K562 (cell line): ENCODE measurements around the gene ERN1. TPM values are rescaled to one million over a fixed set of nuclear protein-coding genes. Genes with fewer than 3 reads are reported as not detected.

Source experiments
- CREB1 ChIP-seq, 2 experiments: sonication (generic) in 1 of 2; formaldehyde crosslinking in 1 of 2; IDR thresholded peaks; 2 replicates each; pipeline versions ENCODE4 v1.6.1 to v1.8.0; 2012 to 2022; ENCODE audit warnings: inconsistent platforms in 1 of 2, mild to moderate bottlenecking in 1 of 2, missing genetic modification reagents in 1 of 2, moderate library complexity in 1 of 2
- CXXC5 ChIP-seq: fragments of 250-450 bp; sonication (Bioruptor Pico); IDR thresholded peaks from 2 replicates; pipeline ENCODE4 v1.8.0; 2022; ENCODE audit warnings: inconsistent platforms, mild to moderate bottlenecking, moderate library complexity
- EWSR1 ChIP-seq: fragments of 450-650 bp; IDR thresholded peaks from 2 replicates; pipeline ENCODE4 v1.6.1; 2018; ENCODE audit warnings: borderline replicate concordance, mild to moderate bottlenecking, low read depth, moderate library complexity; ENCODE audit not compliant: partially characterized antibody
- FOS ChIP-seq: IDR thresholded peaks from 3 replicates; pipeline ENCODE4 v1.6.1; 2011; ENCODE audit not compliant: insufficient read length; ENCODE audit errors: extremely low read depth
- FOXP4 ChIP-seq: sonication (generic); formaldehyde crosslinking; IDR thresholded peaks from 2 replicates; pipeline ENCODE4 v1.8.0; 2022; ENCODE audit warnings: mild to moderate bottlenecking, missing genetic modification reagents, borderline replicate concordance
- HDAC3 ChIP-seq: fragments of 450-650 bp; IDR thresholded peaks from 2 replicates; pipeline ENCODE4 v1.6.1; 2018; ENCODE audit warnings: borderline replicate concordance, mild to moderate bottlenecking, moderate library complexity; ENCODE audit not compliant: partially characterized antibody
- HSF4 ChIP-seq: fragments of 250-450 bp; sonication (Bioruptor Pico); IDR thresholded peaks from 2 replicates; pipeline ENCODE4 v2.1.2; 2022; ENCODE audit warnings: mild to moderate bottlenecking, moderate library complexity, borderline replicate concordance
- MTA1 ChIP-seq: fragments of 450-650 bp; IDR thresholded peaks from 2 replicates; pipeline ENCODE4 v1.6.1; 2017; ENCODE audit warnings: borderline replicate concordance
- NELFE ChIP-seq: IDR thresholded peaks from 2 replicates; pipeline ENCODE4 v1.6.1; 2011; ENCODE audit warnings: mild to moderate bottlenecking; ENCODE audit not compliant: insufficient read depth, insufficient read length
- NFATC3 ChIP-seq: fragments of 450-650 bp; IDR thresholded peaks from 2 replicates; pipeline ENCODE4 v1.6.1; 2017; ENCODE audit warnings: mild to moderate bottlenecking
- NFRKB ChIP-seq: fragments of 450-650 bp; IDR thresholded peaks from 2 replicates; pipeline ENCODE4 v1.6.1; 2016; ENCODE audit warnings: low read depth
- OTX1 ChIP-seq: fragments of 450-650 bp; formaldehyde crosslinking; IDR thresholded peaks from 2 replicates; pipeline ENCODE4 v1.4.0; 2022; ENCODE audit warnings: mild to moderate bottlenecking
- PYGO2 ChIP-seq: fragments of 450-650 bp; IDR thresholded peaks from 2 replicates; pipeline ENCODE4 v1.6.1; 2016; ENCODE audit warnings: mild to moderate bottlenecking, missing genetic modification characterization, moderate library complexity, missing compliant biosample characterization
- RB1 ChIP-seq: fragments of 450-650 bp; IDR thresholded peaks from 2 replicates; pipeline ENCODE4 v1.6.1; 2017; ENCODE audit warnings: low read depth, mild to moderate bottlenecking
- SMARCA4 ChIP-seq: fragments of 450-650 bp; IDR thresholded peaks from 2 replicates; pipeline ENCODE4 v1.6.1; 2016
- TCF7 ChIP-seq: sonication (generic); IDR thresholded peaks from 2 replicates; pipeline ENCODE4 v1.6.1; 2016; ENCODE audit warnings: antibody characterized with exemption, borderline replicate concordance
- TRIM24 ChIP-seq, 2 experiments: fragments of 450-650 bp; IDR thresholded peaks; 2 replicates each; pipeline ENCODE4 v1.6.1; 2016
- ZNF140 ChIP-seq: fragments of 250-450 bp; sonication (Bioruptor Pico); IDR thresholded peaks from 2 replicates; pipeline ENCODE4 v1.8.0; 2021; ENCODE audit warnings: moderate library complexity, mild to moderate bottlenecking, inconsistent platforms
- ZNF324 ChIP-seq: fragments of 250-450 bp; sonication (Bioruptor Pico); IDR thresholded peaks from 2 replicates; pipeline ENCODE4 v1.4.0; 2020; ENCODE audit warnings: mild to moderate bottlenecking
- ZNF764 ChIP-seq: fragments of 250-450 bp; sonication (Bioruptor Pico); IDR thresholded peaks from 2 replicates; pipeline ENCODE4 v1.4.0; 2020; ENCODE audit warnings: low read depth, mild to moderate bottlenecking, moderate library complexity
- polyA plus RNA-seq, 8 experiments: library from polyadenylated mRNA; depleted of rRNA in 4 of 8; stranded (reverse) in 5 of 8; unstranded in 3 of 8; fragments of >200 nt; fragmentation: Nextera tagmentation in 2 of 8; fragmentation: Illumina TruSeq in 1 of 8; extraction: Ambion mirVana in 2 of 8; extraction: Trizol in 1 of 8; gene quantifications; 2 replicates each; pipeline versions ENCODE4 v1.2.1 to v1.2.3, GENCODE V29; 2011 to 2014; ENCODE audit warnings: inconsistent platforms in 1 of 8, missing spikeins in 1 of 8
- total RNA-seq, 7 experiments: library from RNA; depleted of rRNA in 6 of 7; stranded (reverse); fragments of >200 nt in 6 of 7; fragmentation: Illumina TruSeq in 2 of 7; extraction: Trizol in 2 of 7; gene quantifications; 2 replicates each; pipeline versions ENCODE4 v1.2.1 to v1.2.3, GENCODE V29; 2011 to 2021; ENCODE audit warnings: low replicate concordance in 1 of 7
- TF ChIP-seq, protein P1 (sequence below), 2 experiments: fragments of 150-350 bp in 1 of 2; IDR thresholded peaks; 2 replicates each; pipeline ENCODE4 v1.6.1; 2012 to 2016; ENCODE audit warnings: low read depth in 2 of 2, low read length in 2 of 2, mild to moderate bottlenecking in 1 of 2, moderate library complexity in 1 of 2
- TF ChIP-seq, protein P2 (sequence below): fragments of 250-450 bp; sonication (Bioruptor Pico); IDR thresholded peaks from 2 replicates; pipeline ENCODE4 v1.4.0; 2020; ENCODE audit warnings: borderline replicate concordance

ERN1 gene
- total and polyA plus RNA-seq, 9 of the 15 experiments (the other 6 are each of a cell fraction or from before 2014, with no cell fraction given), result 2.1 to 22.5 (median 7.3) TPM

- TF ChIP-seq FOXP4 (CRISPR knock-in tag) (no peak), ZNF140 (CRISPR knock-in tag) (no peak), NFRKB (peak; percentile 55), CXXC5 (CRISPR knock-in tag) (peak; percentile 89), NFATC3 (no peak), CREB1 (IDR thresholded peaks at IDR 0.05) (no peak), CREB1 (CRISPR knock-in tag; IDR thresholded peaks at IDR 0.05) (no peak; the same call in 1 of the 2 replicates), MTA1 (peak; percentile 32; the same call in 1 of the 2 replicates), HSF4 (CRISPR knock-in tag) (no peak), ZNF764 (no peak), OTX1 (CRISPR knock-in tag) (no peak), RB1 (peak; percentile 42; the same call in 1 of the 2 replicates), ZNF324 (CRISPR knock-in tag) (no peak), EWSR1 (no peak), PYGO2 (tag) (0 out of 2 replicates have a peak, but pooled peaks have one; percentile 56), FOS (no peak), TRIM24 (IDR thresholded peaks at IDR 0.05) (peak in 1 of 2 experiments; percentile 58; a peak in 1 of 4 replicates), HDAC3 (peak; percentile 47), SMARCA4 (peak; percentile 91), TCF7 (no peak), NELFE (no peak)
- TF ChIP-seq, protein P1, sequence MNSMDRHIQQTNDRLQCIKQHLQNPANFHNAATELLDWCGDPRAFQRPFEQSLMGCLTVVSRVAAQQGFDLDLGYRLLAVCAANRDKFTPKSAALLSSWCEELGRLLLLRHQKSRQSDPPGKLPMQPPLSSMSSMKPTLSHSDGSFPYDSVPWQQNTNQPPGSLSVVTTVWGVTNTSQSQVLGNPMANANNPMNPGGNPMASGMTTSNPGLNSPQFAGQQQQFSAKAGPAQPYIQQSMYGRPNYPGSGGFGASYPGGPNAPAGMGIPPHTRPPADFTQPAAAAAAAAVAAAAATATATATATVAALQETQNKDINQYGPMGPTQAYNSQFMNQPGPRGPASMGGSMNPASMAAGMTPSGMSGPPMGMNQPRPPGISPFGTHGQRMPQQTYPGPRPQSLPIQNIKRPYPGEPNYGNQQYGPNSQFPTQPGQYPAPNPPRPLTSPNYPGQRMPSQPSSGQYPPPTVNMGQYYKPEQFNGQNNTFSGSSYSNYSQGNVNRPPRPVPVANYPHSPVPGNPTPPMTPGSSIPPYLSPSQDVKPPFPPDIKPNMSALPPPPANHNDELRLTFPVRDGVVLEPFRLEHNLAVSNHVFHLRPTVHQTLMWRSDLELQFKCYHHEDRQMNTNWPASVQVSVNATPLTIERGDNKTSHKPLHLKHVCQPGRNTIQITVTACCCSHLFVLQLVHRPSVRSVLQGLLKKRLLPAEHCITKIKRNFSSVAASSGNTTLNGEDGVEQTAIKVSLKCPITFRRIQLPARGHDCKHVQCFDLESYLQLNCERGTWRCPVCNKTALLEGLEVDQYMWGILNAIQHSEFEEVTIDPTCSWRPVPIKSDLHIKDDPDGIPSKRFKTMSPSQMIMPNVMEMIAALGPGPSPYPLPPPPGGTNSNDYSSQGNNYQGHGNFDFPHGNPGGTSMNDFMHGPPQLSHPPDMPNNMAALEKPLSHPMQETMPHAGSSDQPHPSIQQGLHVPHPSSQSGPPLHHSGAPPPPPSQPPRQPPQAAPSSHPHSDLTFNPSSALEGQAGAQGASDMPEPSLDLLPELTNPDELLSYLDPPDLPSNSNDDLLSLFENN (IDR thresholded peaks at IDR 0.05; ENCODE audit: low read depth in 2 of 2, low read length in 2 of 2), result peak in 1 of 2 experiments; percentile 63; a peak in 1 of 4 replicates
- TF ChIP-seq, protein P2, sequence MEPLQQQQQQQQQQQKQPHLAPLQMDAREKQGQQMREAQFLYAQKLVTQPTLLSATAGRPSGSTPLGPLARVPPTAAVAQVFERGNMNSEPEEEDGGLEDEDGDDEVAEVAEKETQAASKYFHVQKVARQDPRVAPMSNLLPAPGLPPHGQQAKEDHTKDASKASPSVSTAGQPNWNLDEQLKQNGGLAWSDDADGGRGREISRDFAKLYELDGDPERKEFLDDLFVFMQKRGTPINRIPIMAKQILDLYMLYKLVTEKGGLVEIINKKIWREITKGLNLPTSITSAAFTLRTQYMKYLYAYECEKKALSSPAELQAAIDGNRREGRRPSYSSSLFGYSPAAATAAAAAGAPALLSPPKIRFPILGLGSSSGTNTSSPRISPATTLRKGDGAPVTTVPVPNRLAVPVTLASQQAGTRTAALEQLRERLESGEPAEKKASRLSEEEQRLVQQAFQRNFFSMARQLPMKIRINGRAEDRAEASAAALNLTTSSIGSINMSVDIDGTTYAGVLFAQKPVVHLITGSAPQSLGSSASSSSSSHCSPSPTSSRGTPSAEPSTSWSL (CRISPR knock-in tag), result no peak
These were observed 123.4 kb downstream of the ERN1 start (continued) for GRCh38 chr17:64006361-64007088.
